ENCODE data around the gene APBB1.

The APBB1 gene

GRCh38 chr11:6391537-6392134 is 27.3 kb downstream of the APBB1 start:
- no peak for DNase-seq (ENCODE audit: low read depth in 2 of 2)

GRCh38 chr11:6390718-6391469 is 28.0 kb downstream of the APBB1 start:
- no peak for DNase-seq (ENCODE audit: low read depth in 2 of 2)

GRCh38 chr11:6389905-6390717 is 28.8 kb downstream of the APBB1 start, which contains the start of gene SMPD1:
TSS of gene SMPD1 (plus strand) at chr11:6390474. CDS start at chr11:6390599, 125 bp downstream.
- peak; percentile 90 to 93 for DNase-seq (ENCODE audit: low read depth in 2 of 2)

- no peak for DNase-seq (ENCODE audit: low read depth in 2 of 2)
These were observed 30.1 kb downstream of the APBB1 start for GRCh38 chr11:6388748-6389147.

GRCh38 chr11:6387811-6388599 is 30.9 kb downstream of the APBB1 start:
- no peak for DNase-seq (ENCODE audit: low read depth in 2 of 2)

- DNase-seq (ENCODE audit: low read depth in 2 of 2), result no peak
These were observed 33.7 kb downstream of the APBB1 start for GRCh38 chr11:6385046-6385777.

- DNase-seq (ENCODE audit: low read depth in 2 of 2), result no peak
These were observed 40.3 kb downstream of the APBB1 start for GRCh38 chr11:6378640-6378989.

- DNase-seq (ENCODE audit: low read depth in 2 of 2), result no peak
These were observed 40.8 kb downstream of the APBB1 start for GRCh38 chr11:6377902-6378639.

- no peak for DNase-seq (ENCODE audit: low read depth in 2 of 2)
These were observed 47.1 kb downstream of the APBB1 start for GRCh38 chr11:6371825-6372224.

GRCh38 chr11:6365659-6366058 is 53.2 kb downstream of the APBB1 start:
- DNase-seq (ENCODE audit: low read depth in 2 of 2), result no peak

GRCh38 chr11:6362873-6363678 is 55.8 kb downstream of the APBB1 start:
- DNase-seq (ENCODE audit: low read depth in 2 of 2), result peak; percentile 12 to 32

GRCh38 chr11:6362185-6362872 is 56.6 kb downstream of the APBB1 start:
- no peak for DNase-seq (ENCODE audit: low read depth in 2 of 2)

- DNase-seq (ENCODE audit: low read depth in 2 of 2), result no peak
These were observed 58.7 kb downstream of the APBB1 start for GRCh38 chr11:6360183-6360582.

- no peak for DNase-seq (ENCODE audit: low read depth in 2 of 2)
These were observed 61.7 kb downstream of the APBB1 start for GRCh38 chr11:6357222-6357621.

GRCh38 chr11:6356503-6357055 is 62.3 kb downstream of the APBB1 start:
- no peak for DNase-seq (ENCODE audit: low read depth in 2 of 2)

GRCh38 chr11:6354651-6355485 is 64.0 kb downstream of the APBB1 start:
- DNase-seq (ENCODE audit: low read depth in 2 of 2), result no peak

GRCh38 chr11:6353367-6353987 is 65.4 kb downstream of the APBB1 start:
- DNase-seq (ENCODE audit: low read depth in 2 of 2), result peak; percentile 6 to 32

Data from stimulated activated CD8-positive, alpha-beta memory T cell treated with anti-CD3 and anti-CD28 coated beads, Interleukin-15, amount 100 ng/mL, for 4 hours (primary cell).